Measurements from ENCODE around the gene UCP1. TPM values are rescaled to one million over a fixed set of nuclear protein-coding genes. Genes with fewer than 3 reads are reported as not detected.
A peak's percentile ranks its signal among the peaks of the same experiment; 100 is the strongest.
"Not testable (repeated sequence)": the region's sequence is repeated elsewhere in the genome, so short reads cannot be mapped to it uniquely, and the experiment has no call there.

Gene UCP1
- total RNA-seq, 1 donor from 2014 or later: not detected

DNA sequence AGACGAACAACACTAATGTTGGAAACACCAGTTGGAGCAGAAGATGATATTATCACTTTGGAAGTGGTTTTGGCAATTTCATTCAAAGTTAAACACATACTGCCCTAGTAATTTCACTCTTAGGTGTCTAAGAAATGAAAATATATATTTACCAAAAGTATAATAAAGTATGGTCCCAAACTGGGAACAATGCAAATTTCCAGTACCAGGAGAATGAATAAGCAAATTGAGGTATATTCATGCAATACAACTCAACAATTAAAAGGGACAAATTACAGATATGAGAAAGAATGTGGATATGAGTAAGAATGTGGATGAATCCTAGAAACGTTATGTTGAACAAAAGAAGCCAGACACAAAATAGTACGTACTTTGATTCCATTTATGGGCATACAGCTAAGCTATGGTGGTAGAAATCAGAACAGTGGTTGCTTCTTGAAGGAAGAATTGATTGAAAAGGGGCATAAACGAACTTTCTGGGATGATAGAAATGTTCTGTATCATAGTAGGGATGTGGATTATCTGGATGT is 34.7 kb downstream of the UCP1 start:
- peaks cover 21% of the 10 kb centered on the region for H3K36me3 ChIP-seq
- H3K4me3 ChIP-seq: no peak overlapping the region
- no peaks in the 10 kb centered on the region for H3K27me3 ChIP-seq
- H3K27ac ChIP-seq: no peak overlapping the region
- TF ChIP-seq, protein P1, sequence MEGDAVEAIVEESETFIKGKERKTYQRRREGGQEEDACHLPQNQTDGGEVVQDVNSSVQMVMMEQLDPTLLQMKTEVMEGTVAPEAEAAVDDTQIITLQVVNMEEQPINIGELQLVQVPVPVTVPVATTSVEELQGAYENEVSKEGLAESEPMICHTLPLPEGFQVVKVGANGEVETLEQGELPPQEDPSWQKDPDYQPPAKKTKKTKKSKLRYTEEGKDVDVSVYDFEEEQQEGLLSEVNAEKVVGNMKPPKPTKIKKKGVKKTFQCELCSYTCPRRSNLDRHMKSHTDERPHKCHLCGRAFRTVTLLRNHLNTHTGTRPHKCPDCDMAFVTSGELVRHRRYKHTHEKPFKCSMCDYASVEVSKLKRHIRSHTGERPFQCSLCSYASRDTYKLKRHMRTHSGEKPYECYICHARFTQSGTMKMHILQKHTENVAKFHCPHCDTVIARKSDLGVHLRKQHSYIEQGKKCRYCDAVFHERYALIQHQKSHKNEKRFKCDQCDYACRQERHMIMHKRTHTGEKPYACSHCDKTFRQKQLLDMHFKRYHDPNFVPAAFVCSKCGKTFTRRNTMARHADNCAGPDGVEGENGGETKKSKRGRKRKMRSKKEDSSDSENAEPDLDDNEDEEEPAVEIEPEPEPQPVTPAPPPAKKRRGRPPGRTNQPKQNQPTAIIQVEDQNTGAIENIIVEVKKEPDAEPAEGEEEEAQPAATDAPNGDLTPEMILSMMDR (IDR thresholded peaks at IDR 0.05): no peak
- intact Hi-C loops (cut with DNase I): no loop called here
- H3K4me1 ChIP-seq: no peaks in the 10 kb centered on the region
- DNase-seq: no peak
- ATAC-seq: no peak
- H3K9me3 ChIP-seq: no peaks in the 10 kb centered on the region

DNA sequence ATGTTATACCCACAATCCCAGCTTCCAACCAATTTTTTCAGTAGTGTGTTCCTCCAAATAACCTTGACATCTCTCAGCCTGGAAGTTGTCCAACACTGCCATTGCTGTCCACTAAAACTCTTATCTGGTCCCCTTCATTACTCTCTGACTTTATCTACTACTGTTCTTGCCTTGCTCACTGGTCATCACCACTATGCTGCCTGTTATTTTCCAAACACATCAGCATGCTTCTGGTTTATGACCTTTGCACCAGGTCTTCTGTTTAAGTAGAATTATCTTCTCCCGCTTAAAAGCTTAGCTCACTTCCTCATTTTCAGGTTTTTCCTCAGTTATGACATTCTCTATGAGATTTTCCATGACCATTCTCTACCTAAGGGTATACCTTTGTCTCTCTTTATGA is 39.3 kb downstream of the UCP1 start:
- Histone ChIP-seq H3K4me3 (no peak overlapping the region), H3K36me3 (no peaks in the 10 kb centered on the region), H3K27ac (no peak overlapping the region), H3K27me3 (no peaks in the 10 kb centered on the region), H3K4me1 (peaks cover 9% of the 10 kb centered on the region), H3K9me3 (no peaks in the 10 kb centered on the region)
- DNase-seq (no peak), ATAC-seq (no peak)
- TF ChIP-seq, protein P1 (IDR thresholded peaks at IDR 0.05): no peak
- intact Hi-C loops (cut with DNase I): no loop called here

DNA sequence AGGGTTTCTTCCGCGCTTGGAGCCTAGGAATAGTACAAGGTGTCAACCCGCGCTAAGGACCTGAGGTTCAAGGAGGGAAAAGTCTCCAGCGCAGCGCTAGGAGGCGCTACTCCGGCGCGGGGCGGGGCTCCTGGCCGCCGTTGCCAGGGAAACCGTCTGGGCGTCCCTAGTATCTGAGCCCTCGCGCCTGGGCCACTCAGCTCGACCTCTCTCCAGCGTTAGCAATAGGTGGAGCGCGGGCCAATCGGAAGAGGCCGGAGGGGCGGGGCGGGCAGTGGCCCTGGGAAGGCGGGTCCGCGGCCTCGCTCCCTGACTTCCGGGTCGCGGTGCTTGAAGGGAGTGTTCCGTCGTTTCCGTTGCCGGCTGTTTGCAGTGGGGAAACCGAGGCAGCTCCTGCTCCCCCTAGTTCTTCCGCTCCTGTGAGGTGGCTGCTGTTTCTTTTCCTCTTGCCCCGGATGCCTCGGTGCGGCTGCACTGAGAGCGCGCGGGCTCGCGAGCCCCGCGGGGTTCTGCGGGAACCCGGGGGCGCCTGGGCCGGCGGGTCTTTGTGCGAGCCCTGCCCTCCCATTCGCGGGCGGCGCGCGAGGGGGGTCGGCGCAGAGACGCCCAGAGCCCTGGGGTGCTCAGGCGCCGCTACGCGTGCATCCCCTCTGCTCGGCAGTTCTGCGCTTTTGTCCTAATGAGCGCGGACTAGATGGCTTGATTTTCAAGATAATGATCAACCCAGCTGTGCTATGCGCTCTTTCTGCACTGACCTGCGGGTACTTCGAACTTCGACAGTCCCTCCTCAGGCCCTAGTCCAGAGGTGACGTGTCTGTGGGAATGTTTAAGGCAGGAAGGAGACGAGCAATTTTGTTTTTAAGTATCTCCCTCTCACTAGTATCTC is 44.7 kb downstream of the UCP1 start, which contains the start of gene ELMOD2:
TSS of gene ELMOD2 (plus strand) at position 312 of the 886 bp plus-strand sequence. CDS start 1,261 bp downstream, outside the sequence.
- ATAC-seq (peak; percentile 100), DNase-seq (peak; percentile 100)
- H3K27me3 ChIP-seq: no peaks in the 10 kb centered on the region
- H3K27ac ChIP-seq: peak within 1 kb of the TSS; percentile 89
- no peaks in the 10 kb centered on the region for H3K9me3 ChIP-seq
- intact Hi-C loops (cut with DNase I): no loop called here
- peak within 1 kb of the TSS; percentile 79 for H3K4me3 ChIP-seq
- H3K36me3 ChIP-seq: no peaks in the 10 kb centered on the region
- peaks cover 9% of the 10 kb centered on the region for H3K4me1 ChIP-seq
- TF ChIP-seq, protein P1 (IDR thresholded peaks at IDR 0.05): peak; percentile 96

DNA sequence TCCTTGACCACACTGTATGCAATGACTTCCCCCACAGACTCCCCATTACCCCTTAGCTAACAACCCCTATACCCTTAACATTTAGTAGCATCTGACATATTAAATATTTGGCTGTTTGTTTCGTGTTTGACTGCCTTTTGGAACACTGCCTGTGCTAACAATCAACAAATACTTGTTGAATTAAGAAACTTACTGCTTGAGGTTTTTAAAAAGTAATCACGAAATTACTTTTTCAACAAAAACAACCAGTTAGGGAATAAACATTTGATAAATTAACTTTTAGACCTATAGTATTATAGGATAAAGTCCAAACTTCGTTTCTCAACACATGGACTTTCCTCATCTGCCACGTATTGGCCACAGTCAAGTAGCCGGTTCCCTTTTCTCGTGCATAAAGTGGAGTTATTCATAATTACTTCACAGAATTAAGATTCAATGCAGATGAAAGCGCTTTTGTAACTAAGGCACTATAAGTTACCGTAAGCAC is 45.3 kb downstream of the UCP1 start:
- Histone ChIP-seq H3K4me3 (peak overlapping the region; percentile 79), H3K4me1 (peaks cover 9% of the 10 kb centered on the region), H3K27me3 (no peaks in the 10 kb centered on the region), H3K27ac (no peak overlapping the region), H3K9me3 (no peaks in the 10 kb centered on the region), H3K36me3 (no peaks in the 10 kb centered on the region)
- DNase-seq (no peak), ATAC-seq (no peak)
- TF ChIP-seq, protein P1 (IDR thresholded peaks at IDR 0.05): no peak
- intact Hi-C loops (cut with DNase I): no loop called here

DNA sequence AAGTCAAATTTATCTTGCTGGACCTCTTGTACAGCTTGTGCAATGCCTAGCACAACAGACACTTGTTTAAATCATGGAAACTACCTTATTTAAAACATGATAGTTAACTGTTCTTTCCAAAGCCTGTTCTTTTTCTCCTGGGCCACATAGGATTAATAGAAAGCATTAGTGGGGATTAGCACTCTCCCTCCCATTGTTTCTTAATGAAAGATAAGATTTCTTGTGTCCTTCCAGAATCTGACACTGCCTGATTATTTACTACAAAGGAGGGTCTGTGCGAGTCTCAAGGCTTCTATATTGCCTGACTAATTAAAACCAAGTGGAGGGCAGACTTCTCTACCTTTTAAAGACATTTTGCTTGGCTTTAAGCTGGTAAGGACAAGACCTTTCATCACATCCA is 53.3 kb downstream of the UCP1 start:
- no peaks in the 10 kb centered on the region for H3K4me1 ChIP-seq
- intact Hi-C loops (cut with DNase I): no loop called here
- no peak for ATAC-seq
- no peaks in the 10 kb centered on the region for H3K27me3 ChIP-seq
- H3K9me3 ChIP-seq: no peaks in the 10 kb centered on the region
- H3K4me3 ChIP-seq: no peak overlapping the region
- TF ChIP-seq, protein P1 (IDR thresholded peaks at IDR 0.05): no peak
- H3K36me3 ChIP-seq: no peaks in the 10 kb centered on the region
- H3K27ac ChIP-seq: no peak overlapping the region
- DNase-seq: no peak

DNA sequence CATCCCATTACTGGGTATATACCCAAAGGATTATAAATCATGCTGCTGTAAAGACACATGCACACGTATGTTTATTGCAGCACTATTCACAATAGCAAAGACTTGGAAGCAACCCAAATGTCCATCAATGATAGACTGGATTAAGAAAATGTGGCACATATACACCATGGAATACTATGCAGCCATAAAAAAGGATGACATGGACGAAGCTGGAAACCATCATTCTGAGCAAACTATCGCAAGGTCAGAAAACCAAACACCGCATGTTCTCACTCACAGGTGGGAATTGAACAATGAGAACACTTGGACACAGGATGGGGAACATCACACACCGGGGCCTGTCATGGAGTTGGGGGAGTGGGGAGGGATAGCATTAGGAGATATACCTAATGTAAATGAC is 55.0 kb downstream of the UCP1 start:
- H3K27me3 ChIP-seq; DNase-seq; H3K4me3 ChIP-seq; H3K9me3 ChIP-seq; H3K4me1 ChIP-seq; H3K36me3 ChIP-seq; intact Hi-C loops (cut with DNase I); ATAC-seq; H3K27ac ChIP-seq: not testable (repeated sequence)

Data from upper lobe of right lung (tissue), 1 donor.